OCI-LY7 (cell line): ENCODE results near the gene STEAP3.

Source experiments
- CTCF ChIP-seq: fragments of 200-600 bp; sonication (generic); conservative IDR thresholded peaks from 2 replicates; pipeline ENCODE4 v1.5.1; 2014; ENCODE audit warnings: mild to moderate bottlenecking, antibody characterized with exemption, low read length, moderate library complexity, mixed read lengths
- EZH2phosphoT487 ChIP-seq: fragments of 200-600 bp; sonication (generic); IDR thresholded peaks from 2 replicates; pipeline ENCODE4 v1.6.1; 2018; ENCODE audit warnings: low read depth, borderline replicate concordance, mild to moderate bottlenecking, mixed run types, antibody characterized with exemption, low read length, moderate library complexity, mixed read lengths

DNA sequence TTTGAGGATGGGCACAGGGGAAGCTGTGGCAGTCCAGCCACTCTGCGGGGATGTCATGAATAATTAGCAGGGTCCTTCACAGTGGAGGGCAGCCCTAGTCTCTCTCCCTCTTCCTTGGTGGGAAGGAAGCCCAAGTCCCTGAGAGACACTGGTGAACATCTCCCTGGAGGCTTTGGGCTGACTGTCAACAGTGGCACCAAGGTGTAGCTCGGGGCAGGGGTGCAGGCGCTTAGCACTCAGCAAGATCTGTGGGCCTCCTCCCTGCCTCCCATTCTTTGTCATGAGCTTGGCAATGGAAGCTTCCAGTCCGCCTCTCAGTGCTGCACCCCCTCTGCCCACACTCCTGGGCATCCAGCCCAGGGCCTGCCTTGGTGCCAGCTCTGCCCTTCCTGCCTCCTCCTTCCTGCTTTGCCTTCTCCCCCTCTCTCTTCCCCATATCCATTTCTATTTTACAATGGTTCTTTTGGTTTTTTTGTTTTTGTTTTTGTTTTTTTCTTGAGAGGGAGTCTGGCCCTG lies 59.4 kb downstream of the STEAP3 start:
- TF ChIP-seq CTCF, result no peak
- TF ChIP-seq EZH2phosphoT487, result no peak
